ENCODE measurements around the gene SORCS3. TPM values are rescaled to one million over a fixed set of nuclear protein-coding genes. Genes with fewer than 3 reads are reported as not detected.

Gene SORCS3
- total RNA-seq, 1 experiment from 2014 or later, result 0.04 TPM

- H3K18ac ChIP-seq (ENCODE audit: insufficient read length, low read depth, low read length), result no peak overlapping the region
- no peak for DNase-seq
- H4K5ac ChIP-seq (ENCODE audit: insufficient read length, low read depth, low read length), result no peak overlapping the region
- H2AK5ac ChIP-seq (ENCODE audit: insufficient read length, low read length), result no peak overlapping the region
- no peaks in the 10 kb centered on the region; a peak in 1 of 7 replicates for H3K36me3 Mint-ChIP-seq (ENCODE audit: insufficient read depth in 1 of 3, low read depth in 3 of 3)
- H3K4me2 ChIP-seq (ENCODE audit: insufficient read depth, insufficient read length, low read length), result no peak overlapping the region
- no peak overlapping the region for H2BK120ac ChIP-seq (ENCODE audit: low read depth, low read length, poor library complexity, severe bottlenecking)
- H3K79me1 ChIP-seq (ENCODE audit: insufficient read depth, low read depth, low read length, poor library complexity, severe bottlenecking), result no peaks in the 10 kb centered on the region
- TF ChIP-seq, protein P1, sequence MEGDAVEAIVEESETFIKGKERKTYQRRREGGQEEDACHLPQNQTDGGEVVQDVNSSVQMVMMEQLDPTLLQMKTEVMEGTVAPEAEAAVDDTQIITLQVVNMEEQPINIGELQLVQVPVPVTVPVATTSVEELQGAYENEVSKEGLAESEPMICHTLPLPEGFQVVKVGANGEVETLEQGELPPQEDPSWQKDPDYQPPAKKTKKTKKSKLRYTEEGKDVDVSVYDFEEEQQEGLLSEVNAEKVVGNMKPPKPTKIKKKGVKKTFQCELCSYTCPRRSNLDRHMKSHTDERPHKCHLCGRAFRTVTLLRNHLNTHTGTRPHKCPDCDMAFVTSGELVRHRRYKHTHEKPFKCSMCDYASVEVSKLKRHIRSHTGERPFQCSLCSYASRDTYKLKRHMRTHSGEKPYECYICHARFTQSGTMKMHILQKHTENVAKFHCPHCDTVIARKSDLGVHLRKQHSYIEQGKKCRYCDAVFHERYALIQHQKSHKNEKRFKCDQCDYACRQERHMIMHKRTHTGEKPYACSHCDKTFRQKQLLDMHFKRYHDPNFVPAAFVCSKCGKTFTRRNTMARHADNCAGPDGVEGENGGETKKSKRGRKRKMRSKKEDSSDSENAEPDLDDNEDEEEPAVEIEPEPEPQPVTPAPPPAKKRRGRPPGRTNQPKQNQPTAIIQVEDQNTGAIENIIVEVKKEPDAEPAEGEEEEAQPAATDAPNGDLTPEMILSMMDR (conservative IDR thresholded peaks at IDR 0.05), result no peak
- no peaks in the 10 kb centered on the region for H3K79me2 ChIP-seq (ENCODE audit: insufficient read depth, low read length)
- H2BK20ac ChIP-seq (ENCODE audit: low read depth, low read length, poor library complexity, severe bottlenecking), result no peak overlapping the region
- no peak overlapping the region for H2AFZ ChIP-seq (ENCODE audit: low read length)
- no peaks in the 10 kb centered on the region for H3K9me3 ChIP-seq (ENCODE audit: control insufficient read depth, low read depth, low read length)
- H3K23me2 ChIP-seq (ENCODE audit: insufficient read length, low read depth, low read length, poor library complexity, severe bottlenecking), result no peaks in the 10 kb centered on the region
- no peak overlapping the region for H3K4me3 Mint-ChIP-seq
- H3K4me1 Mint-ChIP-seq, result peaks cover 7 to 8% of the 10 kb centered on the region in 2 experiments
- H3K9me3 Mint-ChIP-seq, result 0 out of 5 replicates have a peak, but pooled peaks cover 0 to 2% of the 10 kb centered on the region in 2 experiments
- no peak overlapping the region for H3K4ac ChIP-seq (ENCODE audit: low read depth, low read length)
- H3K23ac ChIP-seq (ENCODE audit: insufficient read length, low read depth, low read length), result no peak overlapping the region
- no peaks in the 10 kb centered on the region for H3K4me1 ChIP-seq (ENCODE audit: insufficient read depth, low read length)
- H2BK12ac ChIP-seq (ENCODE audit: insufficient read length, low read depth, low read length), result no peak overlapping the region
- H2BK15ac ChIP-seq (ENCODE audit: low read depth, low read length), result no peak overlapping the region
- H3K27me3 ChIP-seq (ENCODE audit: insufficient read depth, low read length), result no peaks in the 10 kb centered on the region
- H4K91ac ChIP-seq (ENCODE audit: insufficient read length, low read depth, low read length), result no peak overlapping the region
- no peak overlapping the region for H3K27ac Mint-ChIP-seq
- H3K56ac ChIP-seq (ENCODE audit: insufficient read length, low read depth, low read length), result no peak overlapping the region
- H3T11ph ChIP-seq (ENCODE audit: low read length), result no peak overlapping the region
- no peak overlapping the region for H3K14ac ChIP-seq (ENCODE audit: insufficient read depth, low read length)
- peaks cover 21% of the 10 kb centered on the region for H3K27me3 Mint-ChIP-seq (ENCODE audit: low read depth)
- no CpG with 5 or more reads among the region's 3 CpGs for WGBS (ENCODE audit: extremely low coverage, insufficient read length, low lambda C conversion rate)
- no peak overlapping the region for H3K27ac ChIP-seq (ENCODE audit: insufficient read length, low read depth, low read length)
- no peak overlapping the region for H3K9ac ChIP-seq (ENCODE audit: extremely low read depth, insufficient read length, low read length)
- no peak overlapping the region for H2BK5ac ChIP-seq (ENCODE audit: insufficient read length, low read length)
- H4K20me1 ChIP-seq (ENCODE audit: control insufficient read depth, insufficient read depth, insufficient read length), result no peaks in the 10 kb centered on the region
- H4K8ac ChIP-seq (replicated peaks; ENCODE audit: insufficient read length, low read depth, low read length), result no peak overlapping the region
Observed at GRCh38 chr10:104910712-104911111, 269.6 kb downstream of the SORCS3 start.

Measured in H9 (cell line).